ENCODE measurements around the gene CHRM4. TPM values are rescaled to one million over a fixed set of nuclear protein-coding genes. Genes with fewer than 3 reads are reported as not detected.

CHRM4 gene
- polyA plus RNA-seq, 10 donors: 0.08 to 0.15 (median 0.11) TPM; not detected in 6

DNA sequence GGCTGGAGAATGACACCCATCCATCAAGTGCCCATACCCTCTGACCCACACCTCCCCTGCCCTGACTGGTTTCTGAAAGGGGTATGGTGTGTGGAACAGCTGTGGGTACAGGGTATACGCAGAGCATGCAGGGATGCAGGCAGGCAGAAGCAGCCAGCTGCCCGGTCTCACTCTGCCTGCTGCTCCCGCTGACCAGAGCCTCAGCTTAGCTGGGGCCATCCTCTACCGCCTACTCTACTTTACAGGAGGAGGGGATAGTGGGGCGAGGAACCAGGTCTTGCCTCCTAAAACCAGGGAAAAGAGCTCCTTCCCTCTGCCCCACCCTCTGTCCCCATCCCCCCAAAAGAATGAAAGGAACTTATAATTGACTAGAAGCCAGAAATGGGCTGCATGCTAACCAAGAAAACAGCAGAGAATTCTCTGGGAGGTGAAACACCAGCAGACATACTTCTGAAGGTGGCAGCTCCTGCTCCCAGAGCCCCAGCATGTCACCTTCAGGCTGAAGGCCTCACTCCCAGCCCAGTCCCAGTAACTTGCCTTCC, 13.0 kb upstream of the CHRM4 start:
- no peak for DNase-seq

DNA sequence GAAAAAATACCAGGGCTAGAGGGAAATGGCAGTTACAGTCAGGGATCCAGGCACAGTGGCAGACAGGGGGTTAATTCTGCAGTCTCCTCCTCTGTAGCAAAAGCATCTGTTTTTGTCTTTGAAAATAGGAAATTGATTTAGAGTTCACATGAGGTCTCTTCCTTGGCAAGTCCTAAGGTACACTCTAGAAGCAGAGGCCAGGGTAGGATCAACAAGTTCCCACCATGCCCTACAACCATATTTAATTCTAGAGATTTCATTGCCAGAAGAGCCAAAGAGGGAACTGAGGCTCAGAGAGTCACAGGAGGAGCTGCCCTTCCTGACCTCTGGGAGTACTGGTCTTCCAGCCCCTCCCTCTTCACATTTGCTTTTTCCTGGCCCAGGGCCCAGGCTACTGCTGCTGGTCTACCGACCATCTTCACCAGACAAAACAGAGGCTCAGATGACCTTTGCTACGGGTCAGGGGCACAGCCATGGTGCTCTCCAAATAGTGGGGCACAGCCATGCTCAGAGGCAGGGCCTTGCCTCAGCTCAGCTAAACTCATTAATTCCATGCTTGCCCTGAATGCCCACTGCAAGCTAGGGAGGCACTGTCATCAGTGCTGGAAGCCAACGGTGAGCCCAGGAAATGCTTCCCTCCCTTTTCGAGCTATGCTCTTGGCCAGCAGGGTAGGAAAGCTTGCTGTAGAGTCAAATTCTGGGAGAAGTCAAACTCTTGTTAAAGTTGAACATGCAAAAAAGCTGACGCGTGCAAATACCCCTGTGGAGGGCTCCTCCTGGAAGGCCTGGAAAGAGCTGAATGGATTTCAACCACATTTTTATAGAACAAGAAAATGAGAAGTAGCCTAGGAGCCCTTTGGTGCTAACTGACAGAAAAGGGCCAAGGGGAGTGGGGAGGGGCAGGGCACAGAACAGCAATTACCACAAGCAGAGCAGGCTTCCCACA, 11.7 kb upstream of the CHRM4 start:
- peak in 1 of 3 donors; percentile 32 for DNase-seq

GRCh38 chr11:46397526-46397925, 6.0 kb upstream of the CHRM4 start:
- no peak for DNase-seq

DNA sequence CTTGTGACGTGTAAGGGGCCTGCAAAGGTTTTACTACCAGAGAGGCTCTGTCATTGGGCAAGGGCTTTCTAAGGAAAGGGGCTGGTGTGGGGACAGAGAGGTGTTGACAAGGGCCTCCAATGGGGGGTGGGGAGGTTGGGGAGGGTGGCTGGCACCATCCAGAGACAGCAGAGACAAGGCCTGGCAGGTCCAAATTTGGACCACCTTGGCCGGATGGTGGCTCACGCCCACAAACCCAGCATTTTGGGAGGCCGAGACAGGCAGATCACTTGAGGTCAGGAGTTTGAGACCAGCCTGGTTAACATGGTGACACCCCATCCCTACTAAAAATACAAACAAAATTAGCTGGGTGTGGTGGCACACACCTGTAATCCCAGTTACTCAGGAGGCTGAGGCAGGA, 2.2 kb upstream of the CHRM4 start:
- DNase-seq: no peak

- no peak for DNase-seq
Measured at GRCh38 chr11:46393231-46393616, 1.6 kb upstream of the CHRM4 start.

GRCh38 chr11:46392421-46393230, 1.1 kb upstream of the CHRM4 start:
- peak; percentile 77 to 95 (median 91) for DNase-seq

DNA sequence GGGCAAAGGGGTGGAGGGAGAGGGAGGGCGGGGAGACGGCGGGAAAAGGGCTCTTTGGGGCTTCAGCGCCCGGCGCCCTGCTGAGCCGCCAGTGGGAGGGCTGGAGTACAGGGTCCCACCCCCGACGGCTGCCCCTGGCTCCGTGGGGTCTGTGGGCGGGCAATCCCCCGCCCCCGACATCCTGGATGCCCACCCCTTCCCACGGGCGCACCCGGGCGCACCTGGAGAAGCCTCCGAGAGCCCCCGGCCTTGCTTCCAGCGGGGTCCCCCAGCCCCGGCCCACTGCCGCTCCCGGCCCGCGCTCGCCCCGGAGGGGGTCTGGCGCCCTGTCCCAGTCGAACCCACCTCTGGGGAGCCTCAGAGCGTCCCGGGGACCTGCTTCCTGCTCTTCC, 394 bp downstream of the CHRM4 start:
- DNase-seq: no peak

- DNase-seq: no peak
Measured at GRCh38 chr11:46390331-46391171, 1.0 kb downstream of the CHRM4 start.

- peak in 2 of 3 donors; percentile 37 to 81 for DNase-seq
Measured at GRCh38 chr11:46389450-46390330, 1.9 kb downstream of the CHRM4 start.

DNA sequence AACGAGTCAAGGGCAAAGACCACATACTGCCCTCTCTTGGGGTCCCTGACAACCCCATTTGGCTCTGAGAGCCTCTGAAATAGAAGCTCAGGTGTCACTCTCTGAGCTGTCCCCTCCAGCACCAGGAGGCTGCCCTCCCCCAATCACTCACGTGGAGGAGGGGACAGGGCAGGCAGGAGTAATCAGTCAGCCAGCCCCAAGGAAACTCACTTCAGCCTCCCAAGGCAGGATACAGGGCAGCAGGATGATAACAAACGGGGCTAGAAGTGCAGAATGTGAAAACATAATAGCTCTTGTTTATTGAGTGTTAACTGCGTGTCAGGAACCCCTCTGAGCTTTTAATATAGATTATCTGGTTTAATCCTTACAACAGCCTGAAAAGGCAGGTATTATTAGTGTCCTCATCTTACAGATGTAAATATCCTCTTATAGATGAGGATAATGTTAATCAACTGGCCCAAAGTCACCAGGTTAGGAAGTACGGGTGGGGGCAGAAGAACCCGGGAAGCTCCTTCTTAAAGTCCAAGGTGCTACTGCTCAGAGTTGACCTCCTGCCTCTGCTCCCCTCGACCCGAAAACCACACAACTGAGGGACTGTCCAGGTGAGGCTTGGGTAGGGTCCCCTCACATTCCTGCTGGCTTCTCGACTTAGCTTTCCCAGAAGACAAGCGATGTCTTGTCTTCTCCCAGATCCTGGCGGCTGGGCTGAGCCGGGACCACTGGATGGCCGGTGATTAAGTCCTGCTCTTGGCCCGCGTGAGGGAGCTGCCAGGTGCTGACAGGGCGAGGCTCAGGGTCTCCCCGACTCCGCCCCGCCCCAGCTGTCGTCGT, 2.7 kb downstream of the CHRM4 start:
- no peak for DNase-seq

DNA sequence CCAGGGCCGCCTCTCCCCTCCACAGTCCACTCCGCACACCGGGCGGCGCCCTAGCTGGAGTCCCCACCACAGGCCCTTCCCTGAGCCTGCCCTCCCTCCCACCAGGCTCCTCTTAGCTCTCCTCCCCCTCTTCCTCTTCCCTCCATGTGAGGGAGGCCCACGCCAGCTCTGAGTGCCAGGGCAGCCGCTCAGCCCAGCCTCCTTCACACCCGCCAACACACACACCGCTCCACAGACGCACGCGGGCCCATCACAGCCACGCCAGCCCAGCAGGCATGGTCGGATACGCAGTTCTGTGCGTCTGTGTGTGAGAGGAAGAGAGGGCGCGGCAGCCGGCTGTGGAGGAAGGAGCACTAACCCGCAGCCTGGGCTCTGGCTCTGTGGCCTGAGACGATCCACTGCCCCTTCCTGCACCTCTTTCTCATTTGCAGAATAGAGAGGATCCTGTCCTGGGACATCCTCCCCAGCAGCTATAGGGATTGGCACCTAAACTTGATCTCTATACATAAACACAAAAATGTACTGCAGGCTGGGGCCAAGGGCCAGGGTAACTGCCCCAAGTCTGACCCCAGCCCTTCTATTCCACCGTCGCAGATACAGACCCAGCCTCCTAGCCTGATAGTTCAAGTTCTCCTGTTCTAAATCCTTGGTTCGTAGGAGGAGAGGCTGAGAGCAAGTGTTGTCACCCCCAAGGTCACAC, 3.5 kb downstream of the CHRM4 start:
- no peak for DNase-seq

DNA sequence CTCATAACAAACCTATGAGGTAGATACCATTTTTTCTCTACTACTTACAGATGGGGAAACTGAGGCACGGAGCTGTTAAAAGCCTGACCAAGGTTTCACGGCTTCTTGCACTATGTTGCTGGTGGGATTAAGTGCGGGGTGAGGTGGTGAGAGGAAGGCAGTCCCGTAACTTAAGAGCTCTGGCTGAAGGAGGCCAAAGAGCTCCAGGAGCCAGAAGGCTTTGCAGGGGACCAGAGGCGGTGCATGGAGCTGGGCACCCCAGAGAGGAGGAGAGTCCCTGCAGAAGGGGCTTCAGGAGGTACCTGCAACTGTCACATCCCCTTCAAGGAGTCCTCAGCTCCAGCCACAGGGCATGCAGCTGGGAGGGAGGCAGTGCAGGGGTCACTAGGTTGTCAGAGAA, 4.1 kb downstream of the CHRM4 start:
- DNase-seq: no peak

- DNase-seq: no peak
Measured at GRCh38 chr11:46386674-46387073, 4.9 kb downstream of the CHRM4 start.

- DNase-seq: no peak
Measured at GRCh38 chr11:46386005-46386578, 5.5 kb downstream of the CHRM4 start.

GRCh38 chr11:46385169-46386004, 6.2 kb downstream of the CHRM4 start:
- no peak for DNase-seq

DNA sequence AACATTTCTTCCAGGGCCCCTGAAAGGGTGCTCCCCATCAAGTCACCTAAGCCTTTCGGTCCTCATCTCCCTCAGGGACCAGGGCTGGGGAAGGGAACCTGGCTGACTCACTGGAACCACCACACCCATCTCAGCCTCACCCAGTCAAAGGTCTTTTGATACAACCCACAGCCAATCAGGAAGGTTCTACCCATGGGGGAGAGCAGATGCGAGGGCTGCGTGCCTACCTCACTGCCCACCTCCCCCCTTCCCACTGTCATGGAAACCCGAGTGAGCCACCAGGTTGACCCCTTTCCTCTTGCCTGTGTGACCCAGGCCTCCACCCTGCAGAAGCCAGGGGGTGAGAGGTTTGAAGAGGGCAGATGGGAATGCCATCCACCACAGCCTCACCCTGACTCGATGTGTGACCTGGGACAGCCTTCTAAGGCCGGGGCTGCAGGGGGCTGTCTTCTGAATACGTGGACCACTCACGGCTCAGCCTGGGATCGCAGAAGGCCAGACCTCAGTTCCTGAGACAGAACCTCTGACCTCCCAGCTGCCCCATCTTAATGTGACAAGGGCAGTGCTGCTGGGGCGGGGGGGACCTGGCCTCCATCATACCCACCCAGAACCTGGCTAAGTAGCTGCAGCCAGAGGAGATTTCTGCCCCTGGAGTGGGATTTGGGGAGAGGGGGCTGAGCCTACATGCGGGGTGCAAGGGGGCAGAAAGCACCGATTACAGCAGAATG, 7.4 kb downstream of the CHRM4 start:
- no peak for DNase-seq

DNA sequence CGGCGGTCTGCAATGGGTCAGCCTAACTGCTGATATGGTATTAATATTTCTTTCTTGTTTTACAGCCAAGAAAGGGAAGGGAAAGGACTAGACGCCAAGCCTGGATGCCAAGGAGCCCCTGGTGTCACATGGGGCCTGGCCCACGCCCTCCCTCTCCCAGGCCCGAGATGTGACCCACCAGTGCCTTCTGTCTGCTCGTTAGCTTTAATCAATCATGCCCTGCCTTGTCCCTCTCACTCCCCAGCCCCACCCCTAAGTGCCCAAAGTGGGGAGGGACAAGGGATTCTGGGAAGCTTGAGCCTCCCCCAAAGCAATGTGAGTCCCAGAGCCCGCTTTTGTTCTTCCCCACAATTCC, 8.2 kb downstream of the CHRM4 start:
- DNase-seq: no peak

Data from muscle of back (tissue), 11 donors.